ENCODE data around the gene COL10A1. TPM values are rescaled to one million over a fixed set of nuclear protein-coding genes. Genes with fewer than 3 reads are reported as not detected.

The COL10A1 gene
- total RNA-seq, 1 donor from 2014 or later, result 0.09 TPM

DNA sequence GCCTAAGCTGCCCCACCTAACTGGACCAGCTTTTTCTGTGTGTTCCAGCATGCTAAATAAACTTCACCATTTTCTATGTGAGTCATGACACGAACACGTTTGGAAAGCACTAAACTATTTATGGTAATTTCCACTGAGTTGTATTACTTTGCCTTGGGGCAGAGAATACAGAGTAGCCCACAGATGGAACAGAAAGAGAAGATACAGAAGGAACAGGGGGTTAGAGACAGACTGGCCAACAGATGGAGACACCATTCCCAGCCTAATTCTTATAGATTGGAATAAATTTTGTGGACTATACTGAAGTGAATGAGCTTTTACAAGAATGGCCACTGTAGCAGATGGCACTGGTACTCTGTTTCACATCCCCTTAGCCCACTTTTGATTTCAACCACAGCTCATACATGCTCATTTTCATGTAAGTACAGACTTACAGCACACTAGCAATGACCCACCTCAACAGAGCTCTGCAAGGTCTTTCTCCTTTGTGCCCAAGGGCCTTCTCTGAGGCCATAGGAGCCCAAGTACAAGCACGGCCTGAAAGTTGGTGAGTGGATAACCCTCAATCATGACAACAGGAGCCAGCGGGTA is 38.4 kb downstream of the COL10A1 start:
- no peak for DNase-seq (ENCODE audit: low spot score)

- no peak for DNase-seq (ENCODE audit: low spot score)
Measured at GRCh38 chr6:116084284-116084683, 41.6 kb downstream of the COL10A1 start.

GRCh38 chr6:116083052-116083451 is 42.9 kb downstream of the COL10A1 start:
- no peak for DNase-seq (ENCODE audit: low spot score)

DNA sequence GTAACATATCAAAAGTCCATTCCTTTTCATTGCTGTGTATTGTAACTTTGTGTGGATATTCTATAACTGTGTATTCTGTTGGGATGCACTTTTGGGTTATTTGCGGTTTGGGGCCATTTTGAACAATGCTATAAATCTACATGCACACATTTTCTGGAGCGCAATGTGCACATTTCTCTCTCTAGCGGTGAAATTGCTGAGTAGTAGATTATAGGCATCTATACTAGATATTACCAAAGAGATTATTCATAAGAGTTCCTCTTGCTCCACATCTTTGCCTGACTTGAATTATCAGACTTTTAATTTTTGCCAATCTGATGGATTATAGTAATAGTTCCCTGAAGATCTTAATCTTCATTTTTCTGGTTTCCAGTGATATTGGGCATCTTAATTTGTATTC is 47.0 kb downstream of the COL10A1 start:
- no peak for DNase-seq (ENCODE audit: low spot score)

GRCh38 chr6:116078522-116078921 is 47.4 kb downstream of the COL10A1 start:
- no peak for DNase-seq (ENCODE audit: low spot score)

DNA sequence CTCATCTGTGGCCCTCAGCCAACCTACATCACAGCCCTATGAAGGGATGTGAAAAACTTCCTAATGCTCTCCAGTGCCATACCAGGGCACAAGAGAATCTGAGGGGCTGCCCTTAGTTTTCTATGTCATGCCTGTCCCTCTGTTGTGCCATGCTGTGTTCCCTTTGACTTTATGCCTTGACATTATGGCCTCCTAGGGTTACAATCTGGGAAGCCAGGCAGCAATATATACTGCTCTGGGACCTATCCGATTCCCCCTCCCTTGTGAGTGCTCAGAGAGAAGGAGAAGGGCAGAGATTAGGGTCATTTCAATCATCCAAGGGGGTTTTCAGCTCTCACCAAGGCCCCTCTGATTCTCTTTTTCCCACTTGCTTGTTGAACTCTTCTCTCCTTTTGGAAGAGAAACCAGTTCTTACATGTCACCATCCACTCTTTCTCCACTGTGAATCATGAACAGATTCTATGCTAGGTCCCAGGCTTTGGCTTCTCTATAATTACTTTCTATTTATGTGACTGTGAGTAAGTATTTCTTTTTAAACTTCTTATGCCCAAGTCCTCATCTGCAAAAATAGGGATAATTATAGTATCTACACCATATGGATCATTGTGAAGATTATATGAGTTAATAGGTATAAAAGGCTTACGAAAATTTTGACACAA is 51.1 kb downstream of the COL10A1 start:
- DNase-seq (ENCODE audit: low spot score), result no peak

GRCh38 chr6:116073765-116074440 is 52.0 kb downstream of the COL10A1 start:
- no peak for DNase-seq (ENCODE audit: low spot score)

DNA sequence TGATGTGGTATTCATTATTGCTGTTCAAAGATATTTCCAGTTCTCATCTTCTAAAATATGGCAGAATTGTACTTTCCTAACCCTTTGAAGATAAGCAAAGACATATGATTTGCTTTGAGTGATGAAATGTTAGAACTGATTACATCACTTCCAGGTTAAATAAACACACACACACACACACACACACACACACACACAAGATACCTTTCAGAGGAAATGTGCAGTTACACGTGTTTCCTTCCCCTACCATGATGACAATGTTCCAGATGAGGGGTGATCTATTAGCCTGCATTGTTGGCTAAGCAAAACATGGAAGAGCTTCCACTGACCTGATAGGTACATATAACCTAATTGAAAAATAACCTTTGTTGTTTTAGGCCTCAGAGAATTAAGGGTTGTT is 53.6 kb downstream of the COL10A1 start:
- no peak for DNase-seq (ENCODE audit: low spot score)

DNA sequence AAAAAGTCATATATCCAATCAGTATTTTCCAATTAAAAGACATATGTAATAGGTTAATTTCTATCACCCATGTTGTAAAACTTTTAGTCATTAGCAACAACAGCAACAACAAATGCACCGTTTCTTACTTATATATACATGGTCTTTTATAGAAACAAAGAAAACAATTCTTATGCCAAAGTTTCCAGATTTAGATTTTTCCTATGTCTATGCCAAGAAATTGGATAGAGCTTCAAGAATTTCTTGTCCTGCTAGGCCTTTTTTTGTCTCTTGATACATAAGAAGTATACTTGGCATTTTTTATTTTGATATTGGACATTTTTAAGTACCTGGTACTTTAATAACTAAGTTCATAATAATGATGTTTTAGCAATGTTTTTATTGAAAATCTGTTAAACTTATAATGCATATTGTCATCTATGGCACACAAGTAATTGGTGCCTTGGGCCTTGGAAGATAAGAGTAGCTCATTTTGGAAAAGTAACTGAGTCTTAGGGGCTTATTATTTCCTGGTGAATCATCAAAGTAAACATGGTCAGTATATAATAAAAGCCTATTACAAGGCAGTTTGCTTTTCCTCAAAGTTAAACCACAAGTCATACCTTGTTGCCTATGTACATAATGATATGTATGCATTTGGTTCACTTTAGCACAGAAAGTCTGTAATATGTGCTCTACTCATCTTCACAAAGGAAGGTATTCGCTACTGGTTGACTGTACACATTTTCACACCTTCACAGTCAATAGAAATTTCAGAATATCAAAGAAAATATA is 55.1 kb downstream of the COL10A1 start:
- no peak for DNase-seq (ENCODE audit: low spot score)

- no peak for DNase-seq (ENCODE audit: low spot score)
Measured at GRCh38 chr6:116070101-116070500, 55.8 kb downstream of the COL10A1 start.

Other genes starting within 250 kb of the COL10A1 start
- gene FRK, start 65.2 kb downstream of the COL10A1 start, total RNA-seq, result 24.3 TPM
- 49.0 TPM for gene NT5DC1, start 25.3 kb downstream of the COL10A1 start, total RNA-seq
- gene TSPYL4, start 127.9 kb upstream of the COL10A1 start, total RNA-seq, result 29.5 TPM
- gene TSPYL1, start 153.8 kb upstream of the COL10A1 start, total RNA-seq, result 134 TPM
- gene DSE, start 244.8 kb upstream of the COL10A1 start, total RNA-seq, result 24.9 TPM

Measured in mucosa of gallbladder (tissue), 1 donor.